Measurements from ENCODE around the gene SLC25A39. TPM values are rescaled to one million over a fixed set of nuclear protein-coding genes. Genes with fewer than 3 reads are reported as not detected.

SLC25A39 gene
- total and polyA plus RNA-seq, 2 of the 13 experiments (the other 11 are each of a cell fraction or from before 2014, with no cell fraction given) = 144 to 151 TPM

DNA sequence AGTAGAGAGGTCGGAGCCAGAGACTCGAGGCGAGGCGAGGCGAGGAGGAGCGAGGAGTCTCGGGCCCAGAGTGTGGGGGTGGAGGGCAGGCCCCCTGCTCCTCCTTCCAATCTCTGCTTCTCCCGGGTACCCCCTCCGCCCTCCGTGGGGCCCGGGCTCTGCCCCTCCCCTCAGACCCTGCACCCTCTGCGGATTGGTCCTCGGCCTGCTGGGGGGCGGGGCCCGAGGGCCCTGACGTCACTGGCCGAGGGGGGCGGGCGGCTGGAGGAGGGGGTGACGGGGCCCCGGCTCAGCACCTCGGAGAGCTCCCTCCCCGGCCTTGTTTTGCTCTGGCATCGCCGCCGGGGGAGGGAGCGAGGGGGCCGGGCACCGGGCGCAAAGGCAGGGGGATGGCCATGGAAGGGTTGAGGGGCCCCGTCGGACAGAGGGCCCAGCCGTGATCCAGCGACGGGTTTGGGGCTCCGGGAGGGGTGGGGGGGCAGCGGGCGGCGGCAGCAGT is 16.3 kb downstream of the SLC25A39 start, which contains the start of gene RUNDC3A (continued):
- TF ChIP-seq, protein P1, sequence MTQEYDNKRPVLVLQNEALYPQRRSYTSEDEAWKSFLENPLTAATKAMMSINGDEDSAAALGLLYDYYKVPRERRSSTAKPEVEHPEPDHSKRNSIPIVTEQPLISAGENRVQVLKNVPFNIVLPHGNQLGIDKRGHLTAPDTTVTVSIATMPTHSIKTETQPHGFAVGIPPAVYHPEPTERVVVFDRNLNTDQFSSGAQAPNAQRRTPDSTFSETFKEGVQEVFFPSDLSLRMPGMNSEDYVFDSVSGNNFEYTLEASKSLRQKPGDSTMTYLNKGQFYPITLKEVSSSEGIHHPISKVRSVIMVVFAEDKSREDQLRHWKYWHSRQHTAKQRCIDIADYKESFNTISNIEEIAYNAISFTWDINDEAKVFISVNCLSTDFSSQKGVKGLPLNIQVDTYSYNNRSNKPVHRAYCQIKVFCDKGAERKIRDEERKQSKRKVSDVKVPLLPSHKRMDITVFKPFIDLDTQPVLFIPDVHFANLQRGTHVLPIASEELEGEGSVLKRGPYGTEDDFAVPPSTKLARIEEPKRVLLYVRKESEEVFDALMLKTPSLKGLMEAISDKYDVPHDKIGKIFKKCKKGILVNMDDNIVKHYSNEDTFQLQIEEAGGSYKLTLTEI (CRISPR knock-in tag; conservative IDR thresholded peaks at IDR 0.05) = no peak
- TF ChIP-seq, protein P2, sequence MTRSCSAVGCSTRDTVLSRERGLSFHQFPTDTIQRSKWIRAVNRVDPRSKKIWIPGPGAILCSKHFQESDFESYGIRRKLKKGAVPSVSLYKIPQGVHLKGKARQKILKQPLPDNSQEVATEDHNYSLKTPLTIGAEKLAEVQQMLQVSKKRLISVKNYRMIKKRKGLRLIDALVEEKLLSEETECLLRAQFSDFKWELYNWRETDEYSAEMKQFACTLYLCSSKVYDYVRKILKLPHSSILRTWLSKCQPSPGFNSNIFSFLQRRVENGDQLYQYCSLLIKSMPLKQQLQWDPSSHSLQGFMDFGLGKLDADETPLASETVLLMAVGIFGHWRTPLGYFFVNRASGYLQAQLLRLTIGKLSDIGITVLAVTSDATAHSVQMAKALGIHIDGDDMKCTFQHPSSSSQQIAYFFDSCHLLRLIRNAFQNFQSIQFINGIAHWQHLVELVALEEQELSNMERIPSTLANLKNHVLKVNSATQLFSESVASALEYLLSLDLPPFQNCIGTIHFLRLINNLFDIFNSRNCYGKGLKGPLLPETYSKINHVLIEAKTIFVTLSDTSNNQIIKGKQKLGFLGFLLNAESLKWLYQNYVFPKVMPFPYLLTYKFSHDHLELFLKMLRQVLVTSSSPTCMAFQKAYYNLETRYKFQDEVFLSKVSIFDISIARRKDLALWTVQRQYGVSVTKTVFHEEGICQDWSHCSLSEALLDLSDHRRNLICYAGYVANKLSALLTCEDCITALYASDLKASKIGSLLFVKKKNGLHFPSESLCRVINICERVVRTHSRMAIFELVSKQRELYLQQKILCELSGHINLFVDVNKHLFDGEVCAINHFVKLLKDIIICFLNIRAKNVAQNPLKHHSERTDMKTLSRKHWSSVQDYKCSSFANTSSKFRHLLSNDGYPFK (CRISPR knock-in tag; IDR thresholded peaks at IDR 0.05; ENCODE audit: borderline replicate concordance) = peak; percentile 34; the same call in 1 of the 2 replicates
- no peak for TF ChIP-seq ZNF101 (CRISPR knock-in tag; IDR thresholded peaks at IDR 0.05; ENCODE audit: borderline replicate concordance, low read depth)
- TF ChIP-seq ZNF780A (CRISPR knock-in tag; IDR thresholded peaks at IDR 0.05) = peak; percentile 80; the same call in 1 of the 2 replicates
- no peak for TF ChIP-seq ZFP62 (CRISPR knock-in tag; IDR thresholded peaks at IDR 0.05)
- no peak for TF ChIP-seq NFRKB (IDR thresholded peaks at IDR 0.05)
